GM12864 (cell line): ENCODE results near the gene TOM1L2.

Experiments
- DNase-seq: peaks from one replicate; pipeline ENCODE4 v3.0.0-alpha.2; 2011; ENCODE audit warnings: low read depth
- H3K4me3 ChIP-seq: 2 replicates; pipeline ENCODE4 v1.5.1; 2011; ENCODE audit warnings: mild to moderate bottlenecking, low read depth, low read length, control low read depth
- TF ChIP-seq, protein P1 (sequence below): IDR thresholded peaks from 2 replicates; pipeline ENCODE4 v1.5.1; 2011; ENCODE audit warnings: low read depth, mild to moderate bottlenecking, moderate library complexity, low read length, control low read depth, inconsistent platforms; ENCODE audit errors: missing control alignments

The TOM1L2 gene

DNA sequence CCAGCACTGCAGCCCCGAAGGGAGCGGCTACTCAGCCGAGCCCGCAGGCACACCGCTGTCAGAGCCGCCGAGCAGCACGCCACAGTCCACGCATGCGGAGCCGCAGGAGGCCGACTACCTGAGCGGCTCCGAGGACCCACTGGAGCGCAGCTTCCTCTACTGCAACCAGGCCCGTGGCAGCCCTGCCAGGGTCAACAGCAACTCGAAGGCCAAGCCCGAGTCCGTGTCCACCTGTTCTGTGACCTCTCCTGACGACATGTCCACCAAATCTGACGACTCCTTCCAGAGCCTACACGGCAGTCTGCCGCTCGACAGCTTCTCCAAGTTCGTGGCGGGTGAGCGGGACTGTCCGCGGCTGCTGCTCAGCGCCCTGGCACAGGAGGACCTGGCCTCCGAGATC lies 177.8 kb downstream of the TOM1L2 start:
- TF ChIP-seq, protein P1, sequence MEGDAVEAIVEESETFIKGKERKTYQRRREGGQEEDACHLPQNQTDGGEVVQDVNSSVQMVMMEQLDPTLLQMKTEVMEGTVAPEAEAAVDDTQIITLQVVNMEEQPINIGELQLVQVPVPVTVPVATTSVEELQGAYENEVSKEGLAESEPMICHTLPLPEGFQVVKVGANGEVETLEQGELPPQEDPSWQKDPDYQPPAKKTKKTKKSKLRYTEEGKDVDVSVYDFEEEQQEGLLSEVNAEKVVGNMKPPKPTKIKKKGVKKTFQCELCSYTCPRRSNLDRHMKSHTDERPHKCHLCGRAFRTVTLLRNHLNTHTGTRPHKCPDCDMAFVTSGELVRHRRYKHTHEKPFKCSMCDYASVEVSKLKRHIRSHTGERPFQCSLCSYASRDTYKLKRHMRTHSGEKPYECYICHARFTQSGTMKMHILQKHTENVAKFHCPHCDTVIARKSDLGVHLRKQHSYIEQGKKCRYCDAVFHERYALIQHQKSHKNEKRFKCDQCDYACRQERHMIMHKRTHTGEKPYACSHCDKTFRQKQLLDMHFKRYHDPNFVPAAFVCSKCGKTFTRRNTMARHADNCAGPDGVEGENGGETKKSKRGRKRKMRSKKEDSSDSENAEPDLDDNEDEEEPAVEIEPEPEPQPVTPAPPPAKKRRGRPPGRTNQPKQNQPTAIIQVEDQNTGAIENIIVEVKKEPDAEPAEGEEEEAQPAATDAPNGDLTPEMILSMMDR, result no peak
- no peak overlapping the region for H3K4me3 ChIP-seq
- no peak for DNase-seq
